Central memory CD4-positive, alpha-beta T cell (primary cell): Measurements from ENCODE around the gene SEPSECS.
"Not testable (repeated sequence)": the region's sequence is repeated elsewhere in the genome, so short reads cannot be mapped to it uniquely, and the experiment has no call there.

Experiments used
- DNase-seq: peaks from one replicate; pipeline ENCODE4 v3.0.0; 2022

Gene SEPSECS

GRCh38 chr4:25108556-25108955 lies 51.7 kb downstream of the SEPSECS start:
- DNase-seq: no peak

DNA sequence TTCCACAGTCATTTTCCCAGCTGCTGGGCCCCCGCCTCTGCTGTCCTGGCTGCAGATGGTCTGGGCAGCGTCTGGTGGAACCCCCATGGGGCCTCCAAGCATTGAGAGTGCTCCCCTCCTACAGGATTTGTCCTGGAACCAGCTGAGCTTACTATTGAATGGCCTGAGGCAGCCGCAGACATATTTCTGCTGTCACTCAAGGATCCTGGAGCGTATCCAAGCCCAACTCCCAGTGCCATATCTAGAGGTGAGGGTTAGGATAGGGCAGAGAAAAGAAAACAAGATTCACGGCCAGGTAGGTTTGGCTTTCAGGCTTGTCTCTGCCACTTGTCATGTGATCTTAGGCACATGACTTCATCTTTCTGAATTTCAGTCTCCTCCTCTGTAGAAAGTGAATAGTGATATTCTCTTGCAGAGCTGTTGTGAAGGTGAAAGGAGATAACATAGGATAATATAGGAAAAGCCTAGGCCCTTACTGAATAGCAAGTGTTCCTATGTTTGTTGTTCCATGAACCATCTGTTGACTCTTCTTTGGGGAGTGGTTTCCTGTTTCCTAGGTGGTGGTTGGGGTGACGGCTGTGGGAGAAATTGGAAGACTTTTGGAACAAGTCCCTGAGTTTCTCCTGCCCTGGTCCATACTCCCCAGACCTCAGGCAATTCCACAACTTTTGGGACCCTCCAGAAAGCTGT lies 52.3 kb downstream of the SEPSECS start:
- DNase-seq: no peak

DNA sequence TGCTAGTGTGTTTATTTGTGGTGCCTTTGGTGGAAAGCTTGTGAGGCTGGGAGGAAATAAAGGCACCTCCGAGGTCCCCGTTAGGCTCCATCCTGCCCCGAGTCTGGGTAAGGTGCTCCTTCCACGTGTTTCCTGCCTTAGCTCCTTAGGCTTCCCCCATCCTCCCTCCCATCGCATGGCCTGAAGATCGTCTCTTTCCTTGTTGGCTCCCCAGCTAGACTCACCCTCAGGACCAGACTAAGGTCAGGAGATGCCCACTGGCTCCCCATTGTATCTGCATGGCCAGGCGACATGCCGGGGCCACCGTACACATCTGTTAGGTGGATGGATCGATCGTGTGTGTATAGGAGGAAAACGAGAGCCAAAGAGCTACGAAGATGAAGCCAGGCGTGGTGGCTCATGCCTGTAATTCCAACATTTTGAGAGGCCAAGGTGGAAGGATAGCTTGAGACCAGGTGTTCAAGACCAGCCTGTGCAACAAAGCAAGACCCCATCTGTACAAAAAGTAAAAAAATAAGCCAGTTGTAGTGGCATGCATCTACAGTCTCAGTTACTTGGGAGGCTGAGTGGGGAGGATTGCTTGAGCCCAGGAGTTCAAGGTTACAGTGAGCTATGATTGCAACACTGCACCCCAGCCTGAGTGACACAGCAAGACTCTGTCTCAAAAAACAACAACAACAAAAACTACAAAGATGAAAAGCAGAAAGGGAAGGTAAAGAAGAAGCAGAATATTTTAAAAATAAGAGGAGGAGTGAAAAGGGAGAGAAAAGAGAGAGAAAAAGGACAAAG lies 53.7 kb downstream of the SEPSECS start:
- no peak for DNase-seq

GRCh38 chr4:25104591-25104990 lies 55.7 kb downstream of the SEPSECS start:
- no peak for DNase-seq

DNA sequence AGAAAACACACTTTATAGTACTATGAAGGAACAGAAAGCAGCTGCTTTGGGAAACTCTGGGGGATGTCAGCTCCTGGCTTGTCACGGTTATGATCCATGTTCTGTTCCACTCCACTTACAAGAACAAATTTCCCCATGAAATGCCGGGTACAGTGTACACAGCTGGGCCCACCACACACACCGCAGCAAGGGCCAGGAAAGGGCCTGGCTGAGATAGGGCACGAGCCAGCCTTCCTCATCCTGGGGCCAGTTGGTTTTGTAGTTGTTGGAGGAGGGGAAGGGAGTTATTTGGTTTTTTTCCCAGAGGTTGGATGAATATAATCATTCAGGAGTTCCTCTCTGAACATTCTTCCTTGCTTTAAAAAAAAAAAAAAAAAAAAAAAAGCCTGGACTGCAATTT lies 56.8 kb downstream of the SEPSECS start:
- DNase-seq: no peak

DNA sequence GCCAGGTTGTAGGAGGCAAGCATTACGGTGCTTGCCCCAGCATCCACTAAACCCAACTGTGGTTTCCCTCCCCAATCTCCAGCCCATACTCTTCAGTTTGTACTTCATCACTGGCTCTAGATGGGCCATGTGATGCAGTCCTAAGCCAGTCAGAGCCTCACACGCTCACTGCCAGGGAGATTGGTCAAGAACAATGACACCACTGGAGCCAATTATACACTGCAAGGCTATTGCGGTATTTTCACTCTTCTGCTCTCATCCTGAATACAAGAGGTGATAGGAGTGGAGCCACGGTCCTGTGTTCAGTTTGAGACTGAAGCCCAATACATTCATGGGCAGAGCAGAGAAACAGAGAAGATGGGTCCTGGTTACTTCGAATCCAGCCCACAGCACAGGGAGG lies 58.4 kb downstream of the SEPSECS start:
- no peak for DNase-seq

- DNase-seq: no peak
Observed at GRCh38 chr4:25100710-25101109, 59.5 kb downstream of the SEPSECS start.

GRCh38 chr4:25100021-25100555 lies 60.2 kb downstream of the SEPSECS start:
- DNase-seq: no peak

DNA sequence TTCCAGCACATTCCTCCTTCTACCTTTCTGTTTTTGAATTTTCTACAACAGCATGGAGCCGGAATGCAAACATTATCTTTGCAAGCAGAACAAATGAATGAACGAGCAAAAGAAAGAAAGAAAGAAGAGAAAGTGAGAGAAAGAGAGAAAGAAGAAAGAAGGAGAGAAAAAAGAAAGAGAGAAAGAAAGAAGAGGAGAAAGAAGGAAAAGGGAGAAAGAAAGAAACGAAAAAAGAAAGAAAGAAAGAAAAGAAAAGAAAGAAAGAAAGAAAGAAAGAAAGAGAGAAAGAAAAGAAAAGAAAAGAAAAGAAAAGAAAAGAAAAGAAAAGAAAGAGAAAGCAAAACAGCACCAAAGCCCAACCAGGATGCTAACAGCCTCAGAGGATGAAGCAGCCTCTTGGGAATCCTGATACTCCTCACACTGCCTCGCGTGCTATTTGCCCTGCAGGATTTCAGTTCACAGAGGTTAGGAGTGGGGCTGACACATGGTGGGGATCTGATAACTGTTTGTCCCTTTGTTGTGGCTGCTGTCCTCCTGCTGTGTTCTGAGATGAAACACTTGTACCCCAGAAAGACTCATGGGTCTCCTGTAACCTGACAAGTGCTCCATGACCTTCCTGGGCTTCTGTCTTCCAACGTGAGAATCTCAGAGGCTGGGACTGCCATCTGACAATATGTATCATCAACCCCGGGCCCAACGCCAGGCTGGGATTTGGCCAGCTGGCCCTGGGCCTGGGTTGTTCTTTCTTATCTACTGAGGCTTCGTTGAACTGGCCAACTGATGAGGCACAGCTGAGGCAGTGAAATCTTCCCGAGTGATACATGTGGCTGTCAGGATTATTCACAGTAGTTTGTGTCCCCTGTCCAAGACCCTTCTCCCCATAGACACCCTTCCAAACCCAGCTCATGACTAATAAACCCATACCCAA lies 61.0 kb downstream of the SEPSECS start:
- no peak for DNase-seq

GRCh38 chr4:25096981-25097443 lies 63.2 kb downstream of the SEPSECS start:
- no peak for DNase-seq

GRCh38 chr4:25096251-25096980 lies 63.8 kb downstream of the SEPSECS start:
- no peak for DNase-seq

DNA sequence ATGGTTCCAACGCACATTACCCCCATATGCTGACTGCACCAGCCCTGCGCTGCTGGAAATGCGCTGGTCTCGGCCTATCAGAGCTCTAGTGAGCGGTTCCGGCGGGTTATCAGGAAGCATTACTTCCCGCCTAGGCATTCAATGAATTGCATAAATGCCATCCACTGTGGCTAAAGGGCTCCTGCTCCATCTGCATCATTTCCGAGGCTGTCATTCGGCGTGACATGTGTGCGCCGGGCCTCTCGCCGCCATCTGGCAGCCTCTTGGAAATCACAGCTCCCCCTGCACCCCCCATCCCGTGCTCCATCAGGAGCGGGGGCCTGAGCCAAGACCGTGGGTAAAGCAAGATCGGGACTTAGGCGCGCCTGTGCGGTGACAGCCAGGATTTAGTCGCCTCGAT lies 64.4 kb downstream of the SEPSECS start:
- no peak for DNase-seq

- no peak for DNase-seq
Observed at GRCh38 chr4:25092139-25092538, 68.1 kb downstream of the SEPSECS start.

DNA sequence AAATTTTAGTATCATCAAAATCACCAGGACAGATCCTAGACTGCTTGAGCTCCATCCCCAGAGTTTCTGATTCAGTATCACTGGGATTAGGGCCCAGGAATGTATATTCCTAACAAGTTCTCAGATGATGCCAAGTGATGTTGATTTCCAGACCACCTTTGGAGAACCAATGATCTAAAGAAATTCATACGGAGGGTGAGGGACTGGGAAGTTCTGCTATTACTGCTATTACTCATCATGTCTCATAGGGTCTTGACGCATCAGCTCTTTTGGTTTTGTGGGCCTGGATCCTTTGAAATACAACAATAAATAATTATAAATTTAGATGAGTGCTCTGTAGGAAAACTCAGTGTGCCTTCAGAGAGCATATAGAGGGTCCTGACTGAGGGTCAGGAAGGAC lies 69.7 kb downstream of the SEPSECS start:
- DNase-seq: no peak

DNA sequence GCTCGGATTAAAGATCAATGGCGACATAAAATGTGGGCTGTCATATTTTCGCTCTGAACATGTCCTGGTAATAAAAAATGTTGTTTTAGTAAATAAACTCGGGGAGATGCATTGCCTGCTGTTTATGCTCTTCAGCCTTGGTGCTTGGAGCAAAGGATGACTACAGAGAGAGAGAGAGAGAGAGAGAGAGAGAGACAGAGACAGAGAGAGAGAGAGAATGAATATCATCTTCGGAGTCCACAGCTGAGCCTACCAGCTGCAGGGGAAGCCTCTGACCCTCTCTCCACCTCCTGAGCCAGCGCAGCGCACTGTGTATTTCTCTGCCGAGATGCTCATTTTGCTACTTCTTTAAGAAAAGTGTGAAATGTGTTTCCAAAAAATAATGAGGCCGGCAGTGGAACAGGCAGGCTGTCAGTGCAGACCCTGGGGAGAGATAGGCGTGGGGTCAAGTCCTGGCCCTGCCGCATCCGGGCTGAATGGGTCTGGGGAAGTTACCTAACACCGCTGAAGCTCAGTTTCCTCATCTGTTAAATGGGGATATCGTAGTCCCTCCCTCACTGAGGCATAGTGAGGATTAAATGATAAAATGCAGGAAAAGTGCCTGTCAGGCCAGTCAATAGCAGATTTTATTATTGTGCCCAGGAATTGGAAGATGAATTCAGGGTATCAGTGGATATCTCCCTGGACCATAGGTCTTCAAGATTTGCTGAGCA lies 71.0 kb downstream of the SEPSECS start:
- DNase-seq: no peak

DNA sequence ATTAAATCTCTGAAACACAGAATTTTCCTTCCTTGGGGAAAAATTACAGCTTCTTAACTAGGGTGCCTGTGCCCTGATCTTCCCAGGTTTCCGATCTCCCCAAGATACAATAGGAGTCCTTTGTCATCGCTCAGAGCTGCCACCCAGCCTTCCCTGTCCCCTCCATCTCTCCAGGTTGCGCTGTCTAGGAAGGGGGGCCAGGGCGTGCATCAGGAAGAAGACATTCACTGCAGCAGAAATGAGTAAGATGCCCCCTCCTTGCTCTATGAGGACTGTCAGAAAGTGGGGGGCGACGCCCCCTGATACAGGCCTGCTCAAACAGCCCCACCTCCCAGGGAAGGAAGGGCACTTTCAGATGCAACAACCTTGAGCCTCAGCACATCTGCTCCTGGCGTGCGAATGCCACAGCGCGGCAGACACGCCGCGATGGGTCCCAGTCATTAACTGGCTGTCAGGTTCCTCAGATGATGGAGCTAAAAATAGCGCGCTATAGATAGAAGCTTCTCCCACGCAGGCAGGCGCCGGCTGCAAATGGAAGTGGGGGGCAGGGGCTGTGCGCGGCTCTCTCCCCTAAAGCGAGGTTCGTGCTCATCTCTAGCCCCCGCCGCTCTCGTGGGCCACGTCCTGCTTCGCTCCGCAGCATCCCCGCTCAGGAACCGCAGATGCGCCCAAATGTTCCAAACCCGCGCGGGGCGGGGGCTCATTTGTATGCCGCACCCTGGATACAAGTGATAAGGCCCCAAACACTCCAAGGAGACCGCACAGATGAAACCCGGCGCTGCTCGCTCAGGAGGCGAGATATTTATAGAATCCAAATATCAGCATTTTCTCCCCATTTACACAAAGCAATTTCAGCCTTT lies 71.9 kb downstream of the SEPSECS start:
- DNase-seq: no peak

DNA sequence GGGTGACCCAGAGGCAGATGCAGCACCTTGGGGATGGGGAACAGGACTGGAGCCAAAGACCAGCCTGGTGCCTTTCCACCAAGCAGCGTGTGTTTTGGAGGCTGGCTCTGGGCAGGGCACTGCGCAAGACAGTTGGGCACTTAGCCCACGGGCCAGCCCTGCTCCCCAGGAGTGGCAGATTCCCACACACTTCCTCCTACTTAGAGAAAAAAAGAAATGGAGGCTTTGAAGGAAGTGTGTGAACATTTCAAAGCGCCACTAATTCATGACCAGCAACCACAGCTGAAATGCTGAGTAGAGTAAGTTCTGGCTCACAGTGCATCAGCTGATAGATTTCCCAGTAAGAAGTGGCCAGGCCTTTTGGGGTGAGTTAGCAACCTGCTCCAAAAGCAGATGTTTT lies 74.6 kb downstream of the SEPSECS start:
- no peak for DNase-seq

GRCh38 chr4:25083441-25083840 lies 76.8 kb downstream of the SEPSECS start:
- DNase-seq: not testable (repeated sequence)

GRCh38 chr4:25081866-25082471 lies 78.3 kb downstream of the SEPSECS start:
- DNase-seq: no peak

DNA sequence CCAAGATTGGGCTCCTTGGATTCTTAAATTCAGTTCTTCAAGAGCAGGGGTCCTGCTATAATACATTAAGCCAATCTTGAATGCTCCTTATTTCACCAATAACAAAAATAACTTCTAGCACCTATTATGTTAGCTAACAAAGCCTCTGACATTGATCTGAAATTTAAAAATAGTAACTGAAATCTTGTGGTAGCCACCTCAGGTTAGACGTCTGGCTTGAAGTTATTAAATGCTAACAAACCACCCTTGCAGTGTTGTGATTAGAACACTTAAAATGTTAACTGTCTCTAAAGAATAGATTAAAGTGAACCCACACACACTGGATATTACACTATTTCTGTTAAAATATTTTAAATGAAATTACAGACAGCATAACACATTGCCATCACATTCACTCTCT lies 79.7 kb downstream of the SEPSECS start:
- no peak for DNase-seq
